AG04450 (cell line): Measurements from ENCODE around the gene FAM72C. TPM values are rescaled to one million over a fixed set of nuclear protein-coding genes. Genes with fewer than 3 reads are reported as not detected.
"Not testable (repeated sequence)": the region's sequence is repeated elsewhere in the genome, so short reads cannot be mapped to it uniquely, and the experiment has no call there.

Experiments used
- CTCF ChIA-PET: fragments of 300-600, 350-600 bp; formaldehyde crosslinking; extraction: SDS; loops from one replicate; lab custom pipeline; 2022; ENCODE audit warnings: antibody characterized with exemption, inconsistent platforms; lab: Charles Lee
- POLR2A ChIA-PET: fragments of 350-600 bp; formaldehyde crosslinking; extraction: SDS; loops from one replicate; lab custom pipeline; 2021; ENCODE audit warnings: antibody characterized with exemption, inconsistent platforms; lab: Yijun Ruan, JAX
- DNase-seq: peaks from one replicate; pipeline ENCODE4 v3.0.0-alpha.2; 2011; ENCODE audit warnings: low read depth, low spot score
- H3K27ac ChIP-seq: one replicate; pipeline ENCODE4 v1.5.1; 2012; ENCODE audit warnings: low read depth, low read length, control low read depth
- H3K27me3 ChIP-seq: one replicate; pipeline ENCODE4 v1.6.0; 2012; ENCODE audit warnings: low read length; ENCODE audit not compliant: control insufficient read depth, insufficient read depth
- H3K4me3 ChIP-seq: 2 replicates; pipeline ENCODE4 v1.5.1; 2011; ENCODE audit warnings: mild to moderate bottlenecking, low read depth, low read length, control low read depth
- H3K9me3 ChIP-seq: 2 replicates; pipeline ENCODE4 v1.5.1; 2012; ENCODE audit warnings: low read length; ENCODE audit not compliant: control insufficient read depth, insufficient read depth
- polyA minus RNA-seq: library from RNA; depleted of rRNA, polyadenylated mRNA; stranded (reverse); fragments of >200 nt; gene quantifications from 2 replicates; pipeline ENCODE4 v1.2.3, GENCODE V29; 2011; rRNA and poly(A)+ RNA removed
- polyA plus RNA-seq: library from polyadenylated mRNA; depleted of rRNA; stranded (reverse); fragments of >200 nt; gene quantifications from 2 replicates; pipeline ENCODE4 v1.2.3, GENCODE V29; 2011; rRNA removed

Gene FAM72C
- polyA plus RNA-seq: 0.79 and 1.0 TPM in 2 replicates
- polyA minus RNA-seq: 0.28 and 0.39 TPM in 2 replicates

- H3K9me3 ChIP-seq, H3K4me3 ChIP-seq, POLR2A ChIA-PET, H3K27me3 ChIP-seq, H3K27ac ChIP-seq, DNase-seq, CTCF ChIA-PET: not testable (repeated sequence)
Measured at GRCh38 chr1:143971924-143972700, at the start of gene FAM72C. FAM72C (minus strand) TSS chr1:143971986; CDS start chr1:143971141, 845 bp downstream.

GRCh38 chr1:144020001-144020738, 48.4 kb upstream of the FAM72C start:
- H3K27ac ChIP-seq, H3K4me3 ChIP-seq, CTCF ChIA-PET, DNase-seq, H3K9me3 ChIP-seq, POLR2A ChIA-PET, H3K27me3 ChIP-seq: not testable (repeated sequence)

- CTCF ChIA-PET, H3K9me3 ChIP-seq, H3K27me3 ChIP-seq, H3K27ac ChIP-seq, H3K4me3 ChIP-seq, DNase-seq, POLR2A ChIA-PET: not testable (repeated sequence)
Measured at GRCh38 chr1:144019101-144019500, 47.3 kb upstream of the FAM72C start.

- H3K9me3 ChIP-seq, POLR2A ChIA-PET, H3K27ac ChIP-seq, CTCF ChIA-PET, H3K27me3 ChIP-seq, H3K4me3 ChIP-seq, DNase-seq: not testable (repeated sequence)
Measured at GRCh38 chr1:144015180-144015966, 43.6 kb upstream of the FAM72C start.

- H3K27me3 ChIP-seq, DNase-seq, H3K4me3 ChIP-seq, POLR2A ChIA-PET, H3K9me3 ChIP-seq, CTCF ChIA-PET, H3K27ac ChIP-seq: not testable (repeated sequence)
Measured at GRCh38 chr1:144014528-144014927, 42.7 kb upstream of the FAM72C start.

GRCh38 chr1:144014121-144014520, 42.3 kb upstream of the FAM72C start:
- H3K27me3 ChIP-seq, H3K4me3 ChIP-seq, POLR2A ChIA-PET, DNase-seq, H3K9me3 ChIP-seq, CTCF ChIA-PET, H3K27ac ChIP-seq: not testable (repeated sequence)

GRCh38 chr1:144012168-144012733, 40.5 kb upstream of the FAM72C start:
- H3K9me3 ChIP-seq, CTCF ChIA-PET, H3K27me3 ChIP-seq, H3K27ac ChIP-seq, DNase-seq, H3K4me3 ChIP-seq, POLR2A ChIA-PET: not testable (repeated sequence)

GRCh38 chr1:144009410-144009809, 37.6 kb upstream of the FAM72C start:
- H3K4me3 ChIP-seq, POLR2A ChIA-PET, H3K27me3 ChIP-seq, DNase-seq, CTCF ChIA-PET, H3K9me3 ChIP-seq, H3K27ac ChIP-seq: not testable (repeated sequence)

GRCh38 chr1:144004259-144004658, 32.5 kb upstream of the FAM72C start:
- CTCF ChIA-PET, H3K27me3 ChIP-seq, H3K9me3 ChIP-seq, POLR2A ChIA-PET, DNase-seq, H3K27ac ChIP-seq, H3K4me3 ChIP-seq: not testable (repeated sequence)

GRCh38 chr1:144003306-144004029, 31.7 kb upstream of the FAM72C start:
- CTCF ChIA-PET, H3K27me3 ChIP-seq, H3K4me3 ChIP-seq, H3K27ac ChIP-seq, POLR2A ChIA-PET, H3K9me3 ChIP-seq, DNase-seq: not testable (repeated sequence)
